Subcutaneous adipose tissue (tissue), 4 donors: ENCODE results near the gene SUN3. TPM values are rescaled to one million over a fixed set of nuclear protein-coding genes. Genes with fewer than 3 reads are reported as not detected.

ENCODE experiments used
- total RNA-seq, 4 donors: library from RNA; depleted of rRNA; stranded (reverse); fragments of >200 nt; gene quantifications; one replicate each; pipeline ENCODE4 v1.1.0, GENCODE V29; 2016
- TF ChIP-seq, protein P1 (sequence below): fragments of 450-650 bp; IDR thresholded peaks from one replicate; pipeline ENCODE4 v1.5.1; 2016; ENCODE audit warnings: low read depth, mild to moderate bottlenecking, control low read depth, antibody characterized with exemption, moderate library complexity

The SUN3 gene, protein sequence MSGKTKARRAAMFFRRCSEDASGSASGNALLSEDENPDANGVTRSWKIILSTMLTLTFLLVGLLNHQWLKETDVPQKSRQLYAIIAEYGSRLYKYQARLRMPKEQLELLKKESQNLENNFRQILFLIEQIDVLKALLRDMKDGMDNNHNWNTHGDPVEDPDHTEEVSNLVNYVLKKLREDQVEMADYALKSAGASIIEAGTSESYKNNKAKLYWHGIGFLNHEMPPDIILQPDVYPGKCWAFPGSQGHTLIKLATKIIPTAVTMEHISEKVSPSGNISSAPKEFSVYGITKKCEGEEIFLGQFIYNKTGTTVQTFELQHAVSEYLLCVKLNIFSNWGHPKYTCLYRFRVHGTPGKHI
- total RNA-seq: not detected

DNA sequence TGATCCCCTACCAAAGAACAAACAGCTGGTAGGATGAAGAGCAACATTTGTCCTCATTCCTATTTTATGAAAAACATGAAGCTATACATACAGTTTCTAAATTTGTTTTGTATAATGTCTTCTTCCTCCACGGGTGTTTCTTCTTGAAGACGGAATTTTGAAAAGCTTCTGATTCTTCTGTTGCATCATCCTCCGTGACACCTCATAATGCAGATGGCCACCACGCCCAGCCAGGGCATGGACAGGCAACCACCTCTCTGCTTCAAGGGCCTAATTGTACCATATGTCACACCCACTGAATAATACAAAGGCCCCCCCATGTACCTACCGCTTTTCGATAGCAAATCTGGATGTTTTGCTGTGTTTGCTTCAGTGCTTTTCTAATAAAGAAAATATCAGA is at the start of gene SUN3:
SUN3 (minus strand) TSS at position 170 of the 400 bp plus-strand sequence; CDS start at position 1, 169 bp downstream.
- TF ChIP-seq, protein P1, sequence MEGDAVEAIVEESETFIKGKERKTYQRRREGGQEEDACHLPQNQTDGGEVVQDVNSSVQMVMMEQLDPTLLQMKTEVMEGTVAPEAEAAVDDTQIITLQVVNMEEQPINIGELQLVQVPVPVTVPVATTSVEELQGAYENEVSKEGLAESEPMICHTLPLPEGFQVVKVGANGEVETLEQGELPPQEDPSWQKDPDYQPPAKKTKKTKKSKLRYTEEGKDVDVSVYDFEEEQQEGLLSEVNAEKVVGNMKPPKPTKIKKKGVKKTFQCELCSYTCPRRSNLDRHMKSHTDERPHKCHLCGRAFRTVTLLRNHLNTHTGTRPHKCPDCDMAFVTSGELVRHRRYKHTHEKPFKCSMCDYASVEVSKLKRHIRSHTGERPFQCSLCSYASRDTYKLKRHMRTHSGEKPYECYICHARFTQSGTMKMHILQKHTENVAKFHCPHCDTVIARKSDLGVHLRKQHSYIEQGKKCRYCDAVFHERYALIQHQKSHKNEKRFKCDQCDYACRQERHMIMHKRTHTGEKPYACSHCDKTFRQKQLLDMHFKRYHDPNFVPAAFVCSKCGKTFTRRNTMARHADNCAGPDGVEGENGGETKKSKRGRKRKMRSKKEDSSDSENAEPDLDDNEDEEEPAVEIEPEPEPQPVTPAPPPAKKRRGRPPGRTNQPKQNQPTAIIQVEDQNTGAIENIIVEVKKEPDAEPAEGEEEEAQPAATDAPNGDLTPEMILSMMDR: no peak

DNA sequence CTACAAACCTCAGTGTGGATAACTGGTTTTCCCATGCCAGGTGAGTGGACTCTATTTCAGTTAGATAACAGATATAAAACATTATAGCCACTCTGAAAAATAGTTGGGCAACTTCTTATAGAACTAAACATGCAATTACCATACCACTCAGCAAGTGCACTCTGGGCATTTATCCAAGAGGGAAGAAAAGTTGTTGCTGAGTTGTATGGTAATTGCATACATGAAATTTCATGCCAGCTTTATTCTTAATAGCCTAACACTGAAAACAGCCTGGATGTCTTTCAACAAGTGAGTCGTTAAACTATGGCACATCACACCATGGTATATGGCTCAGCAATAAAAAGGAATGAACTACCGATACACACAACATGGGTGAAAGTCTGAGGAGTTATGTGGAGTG is 49.6 kb upstream of the SUN3 start:
- TF ChIP-seq, protein P1: no peak

DNA sequence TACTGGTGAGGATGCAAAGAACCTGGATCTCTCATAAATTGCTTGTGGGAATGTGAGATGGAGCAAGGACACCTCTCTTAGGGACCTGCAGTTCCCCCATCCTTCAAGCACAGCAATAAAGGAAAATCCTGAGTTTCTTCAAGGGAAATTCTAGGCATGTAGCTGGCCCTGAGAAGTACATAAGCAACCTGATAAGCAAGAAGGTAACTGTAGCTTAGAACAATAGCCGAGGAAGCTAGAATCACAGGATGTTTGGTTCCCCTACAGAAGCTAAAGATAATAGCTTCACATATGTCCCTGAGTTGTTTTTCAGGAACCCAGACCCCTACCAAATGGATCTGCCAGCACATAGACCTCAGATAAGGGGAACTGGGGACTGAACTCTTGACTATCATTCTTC is 48.5 kb upstream of the SUN3 start:
- TF ChIP-seq, protein P1: no peak

DNA sequence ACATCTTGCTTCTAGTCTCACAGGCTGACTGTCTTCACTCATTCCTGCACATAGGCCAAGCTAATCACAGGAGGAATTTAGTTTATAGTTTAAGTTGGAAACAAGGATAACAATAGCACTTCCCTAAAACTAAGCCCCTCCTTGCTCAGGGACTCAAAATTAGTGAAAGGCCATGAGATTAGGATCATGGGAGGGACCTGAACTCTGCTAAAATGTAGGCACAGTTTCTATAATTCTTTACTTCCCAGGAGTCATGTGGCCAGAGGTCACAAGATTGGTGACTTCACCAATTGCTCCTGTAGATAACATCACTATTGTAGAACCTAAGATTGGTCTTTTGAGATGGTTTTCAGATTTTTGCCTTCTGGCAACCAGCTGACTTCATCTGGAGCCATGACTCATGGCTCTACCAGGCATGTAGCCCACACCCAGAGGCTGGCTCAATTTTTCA is 45.3 kb upstream of the SUN3 start:
- TF ChIP-seq, protein P1: no peak

DNA sequence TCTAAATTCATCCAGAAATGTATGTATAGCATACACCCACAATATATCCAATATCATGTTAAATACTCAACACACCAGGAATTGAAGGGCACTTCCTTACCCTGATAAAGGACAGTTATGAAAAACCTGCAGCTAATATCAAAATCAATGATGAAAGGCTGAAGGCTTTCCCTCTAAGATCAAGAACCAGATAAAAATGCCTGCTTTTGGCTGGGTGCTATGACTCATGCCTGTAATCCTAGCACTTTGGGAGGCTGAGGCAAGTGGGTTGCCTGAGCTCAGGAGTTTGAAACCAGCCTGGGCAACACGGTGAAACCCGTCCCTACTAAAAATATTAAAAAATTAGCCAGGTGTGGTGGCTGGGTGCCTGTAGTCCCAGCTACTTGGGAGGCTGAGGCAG is 38.6 kb upstream of the SUN3 start:
- TF ChIP-seq, protein P1: no peak

DNA sequence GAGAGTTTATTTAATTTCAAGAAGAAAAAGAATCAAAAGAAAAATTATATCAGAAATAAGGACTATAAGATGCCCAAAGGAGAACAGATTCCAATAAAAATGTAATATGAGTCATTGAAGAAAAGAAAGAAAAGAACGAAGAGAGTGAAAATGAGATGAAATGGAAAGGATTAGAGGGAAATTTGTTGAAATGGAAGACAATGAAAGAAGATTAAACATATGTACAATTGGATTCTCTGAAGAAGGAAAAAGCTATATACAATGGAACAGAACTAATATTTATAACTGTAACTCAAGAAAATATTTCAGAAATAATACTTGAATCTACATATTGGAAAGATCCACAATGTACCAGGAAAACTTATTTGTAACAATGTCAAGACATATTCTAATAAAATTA is 35.1 kb upstream of the SUN3 start:
- TF ChIP-seq, protein P1: no peak

DNA sequence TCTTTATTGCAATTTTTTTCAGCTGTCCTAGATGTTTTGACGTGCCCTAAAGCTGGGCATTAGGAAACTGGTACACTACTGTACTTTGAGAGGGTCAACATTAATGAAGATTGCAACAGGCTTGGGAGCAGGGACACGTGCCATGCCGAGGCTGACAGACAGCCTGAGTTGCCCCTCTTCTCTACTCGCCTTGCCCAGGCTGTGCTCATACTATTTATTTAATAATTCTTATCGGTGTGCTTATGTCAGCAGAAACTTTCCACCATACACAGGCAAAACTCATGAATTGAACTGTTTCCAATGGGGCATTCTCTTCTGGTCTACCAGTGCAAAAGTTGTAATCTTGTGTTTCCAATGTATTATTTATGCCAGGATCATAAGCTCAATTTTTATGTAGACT is 30.8 kb upstream of the SUN3 start:
- TF ChIP-seq, protein P1: no peak
